GM23248 (cell line): Measurements from ENCODE around the gene DCDC1.

ENCODE experiments used
- EZH2 ChIP-seq: fragments of 200-600 bp; sonication (generic); IDR thresholded peaks from 2 replicates; pipeline ENCODE4 v1.6.1; 2018; ENCODE audit warnings: antibody characterized with exemption, mild to moderate bottlenecking; ENCODE audit not compliant: insufficient read depth, poor library complexity, severe bottlenecking
- EZH2phosphoT487 ChIP-seq: fragments of 200-600 bp; sonication (generic); IDR thresholded peaks from 2 replicates; pipeline ENCODE4 v1.6.1; 2018; ENCODE audit warnings: antibody characterized with exemption, moderate library complexity, mild to moderate bottlenecking, low read depth; ENCODE audit not compliant: insufficient read depth

DNA sequence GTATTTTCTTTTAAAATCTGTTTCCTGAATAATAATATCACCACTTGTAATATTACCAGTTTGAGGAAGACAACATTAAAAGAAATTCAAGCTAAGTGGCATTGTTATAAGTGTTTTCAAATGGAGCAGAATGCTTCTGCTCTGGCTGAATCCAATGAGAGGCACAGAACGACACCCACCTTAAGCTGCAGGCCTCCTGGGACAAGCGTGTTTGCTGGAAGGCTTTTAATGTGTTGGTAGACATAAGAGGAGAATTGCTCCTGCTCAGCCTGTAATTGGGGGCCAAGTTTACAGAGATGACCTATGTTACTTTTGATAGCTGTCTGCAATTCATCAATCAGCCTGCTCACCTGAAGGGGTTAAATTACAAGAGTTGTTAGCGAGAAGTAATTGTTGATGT is 242.2 kb downstream of the DCDC1 start:
- TF ChIP-seq EZH2 (no peak), EZH2phosphoT487 (no peak)
